Mononuclear cell (primary cell): Measurements from ENCODE around the gene CSPG4. TPM values are rescaled to one million over a fixed set of nuclear protein-coding genes. Genes with fewer than 3 reads are reported as not detected.
"Not testable (repeated sequence)": the region's sequence is repeated elsewhere in the genome, so short reads cannot be mapped to it uniquely, and the experiment has no call there.

Source experiments
- H3K27me3 ChIP-seq: 2 replicates; pipeline ENCODE4 v1.6.0; 2011; ENCODE audit warnings: low read length, control low read depth; ENCODE audit not compliant: insufficient read depth
- H3K4me1 ChIP-seq: 2 replicates; pipeline ENCODE4 v1.5.1; 2011; ENCODE audit warnings: mild to moderate bottlenecking, low read length, control low read depth; ENCODE audit not compliant: insufficient read depth
- H3K4me3 ChIP-seq: 2 replicates; pipeline ENCODE4 v1.5.1; 2011; ENCODE audit warnings: mild to moderate bottlenecking, low read length, moderate library complexity
- H3K9me3 ChIP-seq: 2 replicates; pipeline ENCODE4 v1.5.1; 2011; ENCODE audit warnings: low read depth, mild to moderate bottlenecking, control low read depth, low read length
- total RNA-seq: library from RNA; depleted of rRNA; stranded (reverse); fragments of >200 nt; gene quantifications from one replicate; pipeline ENCODE4 v1.2.3, GENCODE V29; 2012

CSPG4 gene
- total RNA-seq, 1 donor = under 0.01 TPM

- H3K27me3 ChIP-seq = no peaks in the 10 kb centered on the region
- H3K9me3 ChIP-seq = no peaks in the 10 kb centered on the region
- no peak overlapping the region for H3K4me3 ChIP-seq
- H3K4me1 ChIP-seq = no peaks in the 10 kb centered on the region
Observed at GRCh38 chr15:75682181-75683135, 30.2 kb downstream of the CSPG4 start.

- H3K9me3 ChIP-seq = no peaks in the 10 kb centered on the region
Observed at GRCh38 chr15:75680007-75680789, 32.5 kb downstream of the CSPG4 start.

GRCh38 chr15:75678324-75678690, 34.3 kb downstream of the CSPG4 start:
- not testable (repeated sequence) for H3K4me3 ChIP-seq, H3K9me3 ChIP-seq, H3K4me1 ChIP-seq, H3K27me3 ChIP-seq

More at GRCh38 chr15:75680007-75680789, 32.5 kb downstream of the CSPG4 start:
- Histone ChIP-seq H3K4me3 (no peak overlapping the region), H3K27me3 (no peaks in the 10 kb centered on the region), H3K4me1 (no peaks in the 10 kb centered on the region)

- Histone ChIP-seq H3K9me3 (no peaks in the 10 kb centered on the region), H3K27me3 (no peaks in the 10 kb centered on the region), H3K4me3 (no peak overlapping the region), H3K4me1 (no peaks in the 10 kb centered on the region)
Observed at GRCh38 chr15:75677465-75678323, 35.0 kb downstream of the CSPG4 start.

- no peaks in the 10 kb centered on the region for H3K9me3 ChIP-seq
- no peaks in the 10 kb centered on the region for H3K27me3 ChIP-seq
- H3K4me1 ChIP-seq = no peaks in the 10 kb centered on the region
- no peak overlapping the region for H3K4me3 ChIP-seq
Observed at GRCh38 chr15:75676688-75677464, 35.8 kb downstream of the CSPG4 start.

GRCh38 chr15:75675579-75676404, 36.9 kb downstream of the CSPG4 start:
- no peak overlapping the region for H3K4me3 ChIP-seq
- H3K9me3 ChIP-seq = no peaks in the 10 kb centered on the region
- H3K4me1 ChIP-seq = no peaks in the 10 kb centered on the region
- H3K27me3 ChIP-seq = no peaks in the 10 kb centered on the region

- Histone ChIP-seq H3K9me3 (no peaks in the 10 kb centered on the region), H3K27me3 (no peaks in the 10 kb centered on the region), H3K4me1 (no peaks in the 10 kb centered on the region), H3K4me3 (no peak overlapping the region)
Observed at GRCh38 chr15:75674366-75674765, 38.3 kb downstream of the CSPG4 start.

- Histone ChIP-seq H3K9me3 (no peaks in the 10 kb centered on the region), H3K4me3 (no peak overlapping the region), H3K4me1 (no peaks in the 10 kb centered on the region), H3K27me3 (no peaks in the 10 kb centered on the region)
Observed at GRCh38 chr15:75673426-75674235, 39.0 kb downstream of the CSPG4 start.

GRCh38 chr15:75672646-75673425, 39.8 kb downstream of the CSPG4 start:
- no peaks in the 10 kb centered on the region for H3K9me3 ChIP-seq
- H3K4me1 ChIP-seq = no peaks in the 10 kb centered on the region
- no peak overlapping the region for H3K4me3 ChIP-seq
- H3K27me3 ChIP-seq = no peaks in the 10 kb centered on the region

GRCh38 chr15:75671730-75672602, 40.7 kb downstream of the CSPG4 start:
- H3K9me3 ChIP-seq = no peaks in the 10 kb centered on the region
- H3K4me1 ChIP-seq = no peaks in the 10 kb centered on the region
- H3K4me3 ChIP-seq = no peak overlapping the region
- no peaks in the 10 kb centered on the region for H3K27me3 ChIP-seq

GRCh38 chr15:75669879-75670212, 42.8 kb downstream of the CSPG4 start:
- Histone ChIP-seq H3K4me3 (no peak overlapping the region), H3K4me1 (no peaks in the 10 kb centered on the region), H3K27me3 (no peaks in the 10 kb centered on the region), H3K9me3 (no peaks in the 10 kb centered on the region)
